ENCODE data around the gene NAA20.
A peak's percentile ranks its signal among the peaks of the same experiment; 100 is the strongest.

NAA20 gene

DNA sequence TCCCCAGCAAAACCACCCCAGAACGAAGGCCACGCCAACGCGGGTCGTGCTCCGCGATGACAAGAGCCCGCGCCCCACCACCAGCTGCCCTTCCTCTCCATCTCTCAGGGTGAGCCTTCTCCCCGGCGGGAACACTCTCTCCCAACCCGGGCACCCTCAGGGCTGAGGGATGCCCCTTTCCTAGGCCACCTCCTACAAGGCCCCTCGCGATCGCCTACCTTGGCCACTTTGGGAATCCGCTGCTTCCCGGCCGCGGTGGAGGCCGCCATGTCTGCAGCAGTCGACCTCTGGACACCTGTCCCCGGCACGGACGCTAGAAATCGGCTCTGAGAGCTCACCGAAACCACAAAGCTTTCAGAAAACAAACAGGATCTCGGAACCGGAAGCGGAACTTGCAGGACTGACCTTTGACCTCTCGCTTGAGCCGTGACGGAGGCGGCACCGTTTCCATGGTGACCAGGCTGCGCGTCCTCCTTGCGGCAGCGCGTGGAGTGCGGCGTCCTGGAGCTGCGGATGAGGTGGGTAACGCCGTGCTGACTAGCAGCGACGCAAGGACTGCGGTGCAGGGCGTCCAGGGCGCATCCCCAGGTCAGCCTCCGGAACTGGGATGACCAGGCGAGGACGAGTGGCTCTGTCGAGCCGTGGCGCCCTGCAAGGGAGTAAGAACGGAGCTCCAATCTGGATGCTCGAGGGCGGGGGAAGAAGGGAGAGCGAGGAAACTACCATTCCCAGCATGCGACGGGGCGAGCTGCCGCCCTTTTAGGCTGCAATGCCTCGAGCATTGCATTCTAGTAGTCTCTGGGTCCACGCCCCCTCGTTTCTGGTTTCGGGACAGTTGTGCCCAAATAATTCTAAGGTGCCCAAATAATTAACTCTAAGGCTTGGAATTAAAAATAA lies 35.2 kb downstream of the NAA20 start, which contains the start of the genes CFAP61 and CRNKL1:
TSS of gene CFAP61 (plus strand) at position 459 of the 897 bp plus-strand sequence. CDS start 4,122 bp downstream, outside the sequence.
TSS of gene CRNKL1 (minus strand) at position 393 of the 897 bp plus-strand sequence. CDS start at position 269, 124 bp downstream.
- Histone ChIP-seq H2BK5ac (ENCODE audit: low read depth, low read length, poor library complexity) (no peak within 1 kb of the TSS), H3K4me3 (ENCODE audit: low read depth, low read length) (peak within 1 kb of the TSS; percentile 96), H3K9ac (ENCODE audit: low read length) (peak within 1 kb of the TSS; percentile 74), H3K36me3 (ENCODE audit: control insufficient read depth in 1 of 2, insufficient read depth in 2 of 2, low read length in 2 of 2) (peaks cover 3 to 11% of the 10 kb centered on the region in 2 experiments), H3K18ac (ENCODE audit: low read length) (peak within 1 kb of the TSS; percentile 22), H3K4ac (ENCODE audit: low read depth, low read length) (peak within 1 kb of the TSS; percentile 39), H4K12ac (ENCODE audit: low read depth, low read length) (peak within 1 kb of the TSS; percentile 7), H4K91ac (ENCODE audit: low read depth, low read length) (peak within 1 kb of the TSS; percentile 65), H2BK12ac (ENCODE audit: low read length) (no peak within 1 kb of the TSS), H3K23ac (ENCODE audit: low read length) (no peak within 1 kb of the TSS), H4K8ac (ENCODE audit: low read depth, low read length) (peak within 1 kb of the TSS; percentile 81), H2BK120ac (ENCODE audit: insufficient read depth, low read length, poor library complexity) (peak within 1 kb of the TSS; percentile 19), H3K27me3 (ENCODE audit: insufficient read depth, low read length) (no peaks in the 10 kb centered on the region), H3K79me2 (ENCODE audit: control insufficient read depth, insufficient read depth, low read length, poor library complexity) (peaks cover 3% of the 10 kb centered on the region), H3K79me1 (ENCODE audit: low read length) (peaks cover 3% of the 10 kb centered on the region), H2AK5ac (ENCODE audit: low read length) (no peak within 1 kb of the TSS), H3K4me2 (ENCODE audit: low read length) (peak within 1 kb of the TSS; percentile 80), H3K27ac (ENCODE audit: low read depth, low read length) (peak within 1 kb of the TSS; percentile 21), H2AFZ (ENCODE audit: insufficient read depth, low read length, poor library complexity) (peak within 1 kb of the TSS; percentile 49), H3K14ac (ENCODE audit: low read length) (peak within 1 kb of the TSS; percentile 54), H3K9me3 (ENCODE audit: insufficient read depth, low read depth, low read length) (no peaks in the 10 kb centered on the region), H3K4me1 (ENCODE audit: control insufficient read depth in 1 of 2, insufficient read depth in 2 of 2, low read length in 2 of 2) (no peaks in the 10 kb centered on the region)
- WGBS (ENCODE audit: extremely low coverage, insufficient coverage, insufficient read length) = no CpG with 5 or more reads among the region's 67 CpGs
- peak; percentile 97 to 99 for DNase-seq

DNA sequence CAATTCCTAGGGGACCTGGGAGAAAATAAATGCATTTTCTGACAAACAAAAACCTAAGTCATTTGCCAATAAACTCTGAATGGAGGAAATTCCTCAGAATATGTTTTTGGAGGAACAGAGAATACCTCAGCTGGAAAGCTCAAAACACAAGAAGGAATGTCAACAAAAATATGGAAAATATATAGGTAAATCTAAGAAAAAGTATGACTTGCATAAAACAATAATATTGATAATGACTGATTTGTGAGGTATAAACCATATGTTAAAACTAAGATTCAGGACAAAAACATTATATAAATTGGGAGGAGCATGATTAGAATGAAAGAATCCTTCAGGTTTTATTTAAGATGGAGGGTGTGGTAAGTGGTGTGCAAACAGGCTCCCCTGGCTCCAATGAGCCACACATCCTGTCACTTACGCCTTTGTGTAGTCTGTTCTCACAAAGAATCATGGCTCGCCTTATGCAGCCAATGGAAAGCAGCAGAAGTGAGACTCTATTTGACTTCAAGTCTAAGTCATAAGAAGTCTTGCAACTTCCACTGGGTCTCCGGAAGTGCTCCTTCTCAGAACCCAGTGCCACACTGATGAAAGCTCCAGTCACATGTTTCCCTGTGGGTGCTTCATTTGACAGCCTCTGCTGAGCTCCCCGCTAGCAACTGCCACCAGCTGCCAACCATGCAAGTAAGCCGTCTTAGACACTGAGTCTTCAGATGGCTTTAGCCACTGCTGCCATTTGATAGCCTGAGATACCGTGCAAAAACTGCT lies 43.3 kb downstream of the NAA20 start:
- no peak overlapping the region for H3K18ac ChIP-seq (ENCODE audit: low read length)
- no peak overlapping the region for H3K27ac ChIP-seq (ENCODE audit: low read depth, low read length)
- no peaks in the 10 kb centered on the region for H3K4me1 ChIP-seq (ENCODE audit: control insufficient read depth in 1 of 2, insufficient read depth in 2 of 2, low read length in 2 of 2)
- H3K36me3 ChIP-seq (ENCODE audit: control insufficient read depth in 1 of 2, insufficient read depth in 2 of 2, low read length in 2 of 2) = no peaks in the 10 kb centered on the region
- no peak overlapping the region for H3K9ac ChIP-seq (ENCODE audit: low read length)
- H4K12ac ChIP-seq (ENCODE audit: low read depth, low read length) = no peak overlapping the region
- no peaks in the 10 kb centered on the region for H3K79me2 ChIP-seq (ENCODE audit: control insufficient read depth, insufficient read depth, low read length, poor library complexity)
- H2BK120ac ChIP-seq (ENCODE audit: insufficient read depth, low read length, poor library complexity) = no peak overlapping the region
- no peak overlapping the region for H2BK12ac ChIP-seq (ENCODE audit: low read length)
- H3K4me2 ChIP-seq (ENCODE audit: low read length) = no peak overlapping the region
- H3K27me3 ChIP-seq (ENCODE audit: insufficient read depth, low read length) = no peaks in the 10 kb centered on the region
- no peaks in the 10 kb centered on the region for H3K79me1 ChIP-seq (ENCODE audit: low read length)
- no peak for DNase-seq
- no peak overlapping the region for H3K14ac ChIP-seq (ENCODE audit: low read length)
- no peak overlapping the region for H3K4ac ChIP-seq (ENCODE audit: low read depth, low read length)
- H2AFZ ChIP-seq (ENCODE audit: insufficient read depth, low read length, poor library complexity) = no peak overlapping the region
- no CpG with 5 or more reads among the region's 6 CpGs for WGBS (ENCODE audit: extremely low coverage, insufficient coverage, insufficient read length)
- no peak overlapping the region for H3K23ac ChIP-seq (ENCODE audit: low read length)
- no peak overlapping the region for H3K4me3 ChIP-seq (ENCODE audit: low read depth, low read length)
- no peak overlapping the region for H2AK5ac ChIP-seq (ENCODE audit: low read length)
- no peak overlapping the region for H4K8ac ChIP-seq (ENCODE audit: low read depth, low read length)
- no peak overlapping the region for H2BK5ac ChIP-seq (ENCODE audit: low read depth, low read length, poor library complexity)
- H3K9me3 ChIP-seq (ENCODE audit: insufficient read depth, low read depth, low read length) = no peaks in the 10 kb centered on the region
- H4K91ac ChIP-seq (ENCODE audit: low read depth, low read length) = no peak overlapping the region

DNA sequence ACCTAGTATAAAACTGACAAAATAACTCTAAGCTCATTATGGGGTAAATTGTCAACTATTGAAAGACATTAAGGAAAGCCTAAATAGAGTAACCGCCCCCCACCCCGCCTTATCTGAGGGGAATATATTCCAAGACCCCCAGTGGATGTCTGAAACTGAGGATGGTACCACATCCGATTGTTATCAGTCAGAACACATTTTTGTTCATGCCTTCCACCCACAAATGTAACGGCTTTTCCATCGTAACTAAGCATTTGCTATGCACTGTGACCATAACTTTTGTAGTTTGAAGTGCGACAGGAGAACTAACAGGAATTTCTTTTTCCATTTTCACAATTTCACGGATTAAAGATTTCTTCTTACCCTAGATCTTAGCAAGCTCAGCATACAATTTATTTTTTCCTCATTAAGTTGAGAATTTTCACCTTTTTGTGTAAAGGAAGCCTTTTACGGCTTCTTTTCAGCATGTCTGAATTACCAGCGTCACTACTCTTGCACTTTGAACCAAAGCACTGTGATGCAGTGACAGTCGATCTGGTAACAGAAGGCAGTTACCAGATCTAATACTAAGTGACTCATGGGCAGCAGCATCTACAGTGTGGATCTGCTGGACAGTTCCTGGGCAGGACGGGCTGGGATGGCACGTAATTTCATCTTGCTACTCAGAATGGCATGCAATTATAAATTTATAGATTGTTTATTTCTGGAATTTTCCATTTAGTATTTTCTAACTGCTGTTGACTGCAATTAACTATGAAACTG lies 47.0 kb downstream of the NAA20 start:
- no peak overlapping the region for H2BK120ac ChIP-seq (ENCODE audit: insufficient read depth, low read length, poor library complexity)
- H3K36me3 ChIP-seq (ENCODE audit: control insufficient read depth in 1 of 2, insufficient read depth in 2 of 2, low read length in 2 of 2) = no peaks in the 10 kb centered on the region
- no peak overlapping the region for H2BK5ac ChIP-seq (ENCODE audit: low read depth, low read length, poor library complexity)
- no peak for DNase-seq
- H3K9me3 ChIP-seq (ENCODE audit: insufficient read depth, low read depth, low read length) = no peaks in the 10 kb centered on the region
- H3K9ac ChIP-seq (ENCODE audit: low read length) = no peak overlapping the region
- no peak overlapping the region for H4K8ac ChIP-seq (ENCODE audit: low read depth, low read length)
- H3K23ac ChIP-seq (ENCODE audit: low read length) = no peak overlapping the region
- H3K4me2 ChIP-seq (ENCODE audit: low read length) = no peak overlapping the region
- H3K79me2 ChIP-seq (ENCODE audit: control insufficient read depth, insufficient read depth, low read length, poor library complexity) = no peaks in the 10 kb centered on the region
- H3K4me1 ChIP-seq (ENCODE audit: control insufficient read depth in 1 of 2, insufficient read depth in 2 of 2, low read length in 2 of 2) = peaks cover 0 to 3% of the 10 kb centered on the region in 2 experiments
- no peak overlapping the region for H3K18ac ChIP-seq (ENCODE audit: low read length)
- no peak overlapping the region for H4K12ac ChIP-seq (ENCODE audit: low read depth, low read length)
- WGBS (ENCODE audit: extremely low coverage, insufficient coverage, insufficient read length) = no CpG with 5 or more reads among the region's 12 CpGs
- H3K4me3 ChIP-seq (ENCODE audit: low read depth, low read length) = no peak overlapping the region
- H3K27ac ChIP-seq (ENCODE audit: low read depth, low read length) = no peak overlapping the region
- no peaks in the 10 kb centered on the region for H3K79me1 ChIP-seq (ENCODE audit: low read length)
- no peak overlapping the region for H2AK5ac ChIP-seq (ENCODE audit: low read length)
- H3K27me3 ChIP-seq (ENCODE audit: insufficient read depth, low read length) = no peaks in the 10 kb centered on the region
- H4K91ac ChIP-seq (ENCODE audit: low read depth, low read length) = no peak overlapping the region
- no peak overlapping the region for H2BK12ac ChIP-seq (ENCODE audit: low read length)
- H3K14ac ChIP-seq (ENCODE audit: low read length) = no peak overlapping the region
- no peak overlapping the region for H2AFZ ChIP-seq (ENCODE audit: insufficient read depth, low read length, poor library complexity)
- no peak overlapping the region for H3K4ac ChIP-seq (ENCODE audit: low read depth, low read length)

DNA sequence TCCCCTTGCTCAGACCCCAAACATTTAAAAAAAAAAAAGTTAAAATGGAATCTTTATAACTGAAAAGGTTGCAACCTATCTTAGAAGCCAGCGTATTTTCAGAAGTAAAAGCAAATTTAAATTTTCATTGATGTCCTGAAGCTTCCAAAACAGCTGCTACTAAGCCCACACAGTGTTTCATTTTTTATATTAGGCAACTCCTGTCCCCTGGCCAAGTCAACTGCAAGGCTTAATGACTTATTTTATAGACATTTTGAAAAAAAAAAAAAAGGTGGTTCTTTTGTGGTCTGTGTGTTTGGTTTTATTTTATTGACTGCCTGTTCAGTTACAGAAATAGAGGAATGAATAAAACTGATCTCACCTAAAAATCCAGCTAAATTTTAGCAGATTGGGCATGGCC lies 48.2 kb downstream of the NAA20 start:
- Histone ChIP-seq H3K27ac (ENCODE audit: low read depth, low read length) (no peak overlapping the region), H2BK5ac (ENCODE audit: low read depth, low read length, poor library complexity) (no peak overlapping the region), H3K4me2 (ENCODE audit: low read length) (no peak overlapping the region), H3K27me3 (ENCODE audit: insufficient read depth, low read length) (no peaks in the 10 kb centered on the region), H2BK120ac (ENCODE audit: insufficient read depth, low read length, poor library complexity) (no peak overlapping the region), H2AK5ac (ENCODE audit: low read length) (no peak overlapping the region), H3K4ac (ENCODE audit: low read depth, low read length) (no peak overlapping the region), H4K8ac (ENCODE audit: low read depth, low read length) (no peak overlapping the region), H3K79me2 (ENCODE audit: control insufficient read depth, insufficient read depth, low read length, poor library complexity) (no peaks in the 10 kb centered on the region), H2AFZ (ENCODE audit: insufficient read depth, low read length, poor library complexity) (no peak overlapping the region), H3K14ac (ENCODE audit: low read length) (no peak overlapping the region), H3K18ac (ENCODE audit: low read length) (no peak overlapping the region), H3K9ac (ENCODE audit: low read length) (no peak overlapping the region), H3K23ac (ENCODE audit: low read length) (no peak overlapping the region), H3K79me1 (ENCODE audit: low read length) (no peaks in the 10 kb centered on the region), H4K91ac (ENCODE audit: low read depth, low read length) (no peak overlapping the region), H3K9me3 (ENCODE audit: insufficient read depth, low read depth, low read length) (no peaks in the 10 kb centered on the region), H3K4me3 (ENCODE audit: low read depth, low read length) (no peak overlapping the region), H3K4me1 (ENCODE audit: control insufficient read depth in 1 of 2, insufficient read depth in 2 of 2, low read length in 2 of 2) (peaks cover 0 to 3% of the 10 kb centered on the region in 2 experiments), H3K36me3 (ENCODE audit: control insufficient read depth in 1 of 2, insufficient read depth in 2 of 2, low read length in 2 of 2) (no peaks in the 10 kb centered on the region), H4K12ac (ENCODE audit: low read depth, low read length) (no peak overlapping the region), H2BK12ac (ENCODE audit: low read length) (no peak overlapping the region)
- WGBS (ENCODE audit: extremely low coverage, insufficient coverage, insufficient read length) = no CpG with 5 or more reads among the region's 1 CpG
- no peak for DNase-seq

All from trophoblast cell (in vitro differentiated cells and primary cell).